Subcutaneous abdominal adipose tissue (tissue), 5 donors: ENCODE measurements around the gene PEG3.

Source experiments
- H3K27ac ChIP-seq: one replicate; pipeline ENCODE4 v1.7.0; 2013; ENCODE audit warnings: low read depth, mild to moderate bottlenecking, inconsistent platforms, low read length, moderate library complexity
- H3K27me3 ChIP-seq, 5 donors: one replicate each; pipeline ENCODE4 v1.7.0; 2013; ENCODE audit warnings: low read length in 5 of 5, inconsistent platforms in 1 of 5; ENCODE audit not compliant: control insufficient read depth in 5 of 5, insufficient read depth in 4 of 5
- H3K36me3 ChIP-seq, 5 donors: one replicate each; pipeline ENCODE4 v1.7.0; 2013; ENCODE audit warnings: low read length in 5 of 5; ENCODE audit not compliant: control insufficient read depth in 5 of 5, insufficient read depth in 5 of 5
- H3K4me1 ChIP-seq, 5 donors: one replicate each; pipeline ENCODE4 v1.7.0; 2013; ENCODE audit warnings: low read length in 5 of 5, mild to moderate bottlenecking in 3 of 5, moderate library complexity in 1 of 5; ENCODE audit not compliant: control insufficient read depth in 5 of 5, insufficient read depth in 5 of 5
- H3K4me3 ChIP-seq, 5 donors: one replicate each; pipeline ENCODE4 v1.7.0; 2013; ENCODE audit warnings: low read length in 5 of 5, low read depth in 1 of 5
- H3K9ac ChIP-seq, 5 donors: one replicate each; pipeline ENCODE4 v1.7.0; 2013; ENCODE audit warnings: low read length in 5 of 5, mild to moderate bottlenecking in 4 of 5, moderate library complexity in 3 of 5
- H3K9me3 ChIP-seq, 5 donors: one replicate each; pipeline ENCODE4 v1.7.0; 2013; ENCODE audit warnings: low read length in 5 of 5; ENCODE audit not compliant: control insufficient read depth in 5 of 5
- donor health status: healthy.
- donor health status: healthy.
- donor health status: healthy.
- donor health status: healthy.
- donor health status: healthy.

PEG3 gene

DNA sequence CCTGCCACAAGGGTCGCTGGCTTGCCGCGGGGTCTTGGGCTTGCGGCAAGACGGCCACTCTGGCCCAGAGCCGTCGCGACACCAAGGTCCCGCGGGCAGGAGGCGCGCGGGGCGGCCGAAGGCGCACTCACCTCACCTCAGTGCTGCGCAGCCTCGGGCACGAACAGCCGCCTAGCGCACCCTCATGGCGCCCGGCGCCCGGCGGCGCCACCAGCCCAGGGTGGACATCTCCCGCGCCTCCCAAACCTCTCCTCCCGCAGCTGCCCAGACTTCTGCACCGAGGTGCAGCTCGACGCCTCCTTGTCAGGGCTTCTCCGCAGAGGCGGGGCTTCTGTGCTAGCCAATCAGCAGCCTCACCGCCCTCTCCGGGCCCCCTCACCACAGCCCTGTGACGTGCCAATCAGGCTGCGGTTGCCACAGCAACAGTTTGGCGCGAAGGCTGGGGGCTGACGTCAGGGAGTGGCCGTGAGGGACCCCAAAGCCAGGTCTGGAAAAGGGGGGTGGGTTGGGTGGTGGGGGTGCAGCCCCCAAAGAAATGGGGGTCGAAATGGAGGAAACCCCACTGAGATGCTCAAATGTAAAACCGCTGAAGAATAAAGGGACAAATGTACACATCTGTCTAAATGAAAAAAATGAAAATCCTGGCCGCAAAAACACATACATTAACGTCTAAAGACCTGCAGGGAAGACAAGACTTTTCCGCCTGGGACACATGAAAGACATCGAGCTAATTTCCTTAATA is at the start of gene PEG3, which contains the start of gene ZIM2:
TSS of gene PEG3 (minus strand) at position 276 of the 742 bp plus-strand sequence. CDS start 16,071 bp downstream, outside the sequence.
TSS of gene ZIM2 (minus strand) at position 276 of the 742 bp plus-strand sequence. CDS start 16,449 bp downstream, outside the sequence.
- H3K4me1 ChIP-seq = peaks cover 0 to 26% (median 24%) of the 10 kb centered on the region in 5 donors
- no peak within 1 kb of the TSS for H3K27ac ChIP-seq
- peaks cover 0 to 17% (median 3%) of the 10 kb centered on the region in 5 donors for H3K9me3 ChIP-seq
- H3K36me3 ChIP-seq = no peaks in the 10 kb centered on the region
- no peaks in the 10 kb centered on the region for H3K27me3 ChIP-seq
- peak within 1 kb of the TSS; percentile 44 to 68 (median 60) for H3K4me3 ChIP-seq
- no peak within 1 kb of the TSS for H3K9ac ChIP-seq

GRCh38 chr19:56885173-56885985 is 44.9 kb upstream of the PEG3 start:
- Histone ChIP-seq H3K9ac (no peak overlapping the region), H3K4me3 (no peak overlapping the region), H3K27me3 (peaks cover 0 to 11% (median 7%) of the 10 kb centered on the region in 5 donors), H3K36me3 (no peaks in the 10 kb centered on the region), H3K27ac (no peak overlapping the region), H3K4me1 (no peaks in the 10 kb centered on the region), H3K9me3 (peaks cover 0 to 6% (median 6%) of the 10 kb centered on the region in 5 donors)

- Histone ChIP-seq H3K36me3 (no peaks in the 10 kb centered on the region), H3K27ac (no peak overlapping the region)
Observed at GRCh38 chr19:56884441-56884840, 43.9 kb upstream of the PEG3 start.

DNA sequence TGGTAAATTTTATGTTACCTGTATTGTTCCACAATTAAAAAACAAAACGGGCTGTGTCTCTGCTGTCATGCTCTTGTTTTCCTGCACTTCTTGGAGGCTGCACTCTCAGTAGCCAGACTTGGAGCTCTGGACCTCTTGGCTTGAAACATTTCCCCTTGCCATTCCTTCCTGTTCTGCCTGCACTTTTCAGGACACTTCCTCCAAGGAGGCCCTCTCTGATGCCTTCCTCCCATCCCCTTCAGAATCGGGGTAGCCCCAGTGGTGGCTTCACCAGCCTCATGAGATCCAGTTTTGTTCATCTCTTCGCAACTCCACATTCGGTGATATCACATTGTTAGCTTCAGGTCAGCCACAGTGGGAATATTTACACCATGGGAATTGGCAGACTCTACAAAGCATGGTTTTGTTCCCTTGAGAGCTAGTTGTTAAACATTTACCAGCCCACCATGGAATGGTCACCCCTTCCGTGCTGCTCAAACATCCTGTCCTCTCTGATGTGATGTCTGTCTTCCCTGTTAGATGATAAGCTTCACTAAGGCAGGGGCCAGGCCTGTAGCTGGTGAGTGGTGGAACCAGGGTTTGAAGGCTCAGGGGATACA is 40.2 kb upstream of the PEG3 start:
- Histone ChIP-seq H3K4me3 (no peak overlapping the region), H3K27me3 (peaks cover 0 to 15% (median 7%) of the 10 kb centered on the region in 5 donors), H3K9ac (no peak overlapping the region), H3K27ac (no peak overlapping the region), H3K4me1 (no peaks in the 10 kb centered on the region), H3K9me3 (peaks cover 0 to 7% (median 6%) of the 10 kb centered on the region in 5 donors), H3K36me3 (no peaks in the 10 kb centered on the region)

More at GRCh38 chr19:56884441-56884840, 43.9 kb upstream of the PEG3 start:
- H3K9me3 ChIP-seq = peaks cover 0 to 6% (median 6%) of the 10 kb centered on the region in 5 donors
- H3K4me1 ChIP-seq = no peaks in the 10 kb centered on the region
- no peak overlapping the region for H3K9ac ChIP-seq
- no peak overlapping the region for H3K4me3 ChIP-seq
- H3K27me3 ChIP-seq = peaks cover 0 to 11% (median 7%) of the 10 kb centered on the region in 5 donors

DNA sequence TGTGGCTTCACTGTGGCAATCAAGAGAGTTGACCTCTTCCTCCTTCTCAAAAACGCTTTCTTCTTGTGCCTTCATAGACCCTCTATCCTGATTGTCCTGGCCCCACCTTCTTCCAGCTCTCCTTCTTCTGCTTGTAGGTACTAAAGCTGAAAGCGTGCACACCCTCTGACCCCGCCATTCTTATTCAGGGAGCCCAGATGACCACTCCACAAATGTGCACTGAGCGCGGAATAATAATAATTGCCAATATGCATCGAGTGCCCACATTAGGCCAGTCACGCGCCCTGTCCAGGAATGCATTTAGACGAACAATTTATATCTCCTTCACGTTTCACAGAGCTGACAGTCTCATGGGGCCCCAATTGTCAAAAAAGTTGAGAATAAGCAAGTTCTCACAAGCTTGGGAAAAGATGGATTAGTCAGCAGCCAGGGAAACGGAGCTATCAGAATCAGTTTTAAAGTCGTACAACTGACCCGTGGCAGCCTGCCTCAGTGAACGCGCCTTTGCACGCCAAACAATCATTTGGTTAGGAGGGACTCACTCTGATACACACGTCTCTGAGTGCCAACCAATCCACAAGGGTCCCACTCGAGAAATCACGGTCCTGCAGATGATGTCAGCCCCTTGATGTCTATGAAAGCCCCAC is 36.7 kb upstream of the PEG3 start:
- H3K9me3 ChIP-seq = peaks cover 0 to 31% (median 21%) of the 10 kb centered on the region in 5 donors
- H3K9ac ChIP-seq = no peak overlapping the region
- H3K4me1 ChIP-seq = no peaks in the 10 kb centered on the region
- H3K4me3 ChIP-seq = no peak overlapping the region
- no peak overlapping the region for H3K27ac ChIP-seq
- peaks cover 0 to 5% (median 0%) of the 10 kb centered on the region in 5 donors for H3K27me3 ChIP-seq
- H3K36me3 ChIP-seq = no peaks in the 10 kb centered on the region

DNA sequence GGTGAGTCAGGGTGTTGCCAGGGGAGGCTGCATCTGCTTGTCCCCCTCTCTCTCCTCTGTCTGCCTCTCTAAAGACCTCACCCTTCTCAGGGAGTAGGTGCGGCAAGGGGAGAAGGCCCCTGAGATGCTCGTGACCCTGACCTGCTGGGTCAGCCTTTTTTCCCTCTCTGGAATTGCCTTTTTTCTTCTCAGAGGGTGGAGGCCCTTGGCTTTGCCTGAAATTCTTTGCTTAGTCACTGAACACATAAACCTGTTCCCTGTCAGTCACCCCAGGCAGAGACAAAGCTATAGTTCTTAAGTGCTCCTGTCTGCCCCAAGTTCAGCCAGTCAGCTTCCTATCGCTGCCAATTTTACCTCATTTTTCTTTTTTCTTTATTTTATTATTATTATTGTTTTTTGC is 35.2 kb upstream of the PEG3 start:
- Histone ChIP-seq H3K9me3 (peaks cover 0 to 28% (median 19%) of the 10 kb centered on the region in 5 donors), H3K4me3 (peak overlapping the region in 1 of 5 donors; percentile 16), H3K4me1 (no peaks in the 10 kb centered on the region), H3K9ac (no peak overlapping the region), H3K27me3 (peaks cover 0 to 5% (median 0%) of the 10 kb centered on the region in 5 donors), H3K36me3 (no peaks in the 10 kb centered on the region), H3K27ac (no peak overlapping the region)

- Histone ChIP-seq H3K27ac (no peak overlapping the region), H3K4me1 (no peaks in the 10 kb centered on the region), H3K4me3 (peak overlapping the region in 1 of 5 donors; percentile 12), H3K9me3 (peaks cover 0 to 26% (median 16%) of the 10 kb centered on the region in 5 donors), H3K27me3 (peaks cover 0 to 5% (median 0%) of the 10 kb centered on the region in 5 donors), H3K36me3 (no peaks in the 10 kb centered on the region), H3K9ac (no peak overlapping the region)
Observed at GRCh38 chr19:56874530-56874929, 34.0 kb upstream of the PEG3 start.

- Histone ChIP-seq H3K9ac (no peak overlapping the region), H3K27ac (no peak overlapping the region), H3K4me1 (no peaks in the 10 kb centered on the region), H3K36me3 (no peaks in the 10 kb centered on the region), H3K27me3 (peaks cover 0 to 5% (median 0%) of the 10 kb centered on the region in 5 donors), H3K4me3 (no peak overlapping the region), H3K9me3 (peaks cover 0 to 26% (median 16%) of the 10 kb centered on the region in 5 donors)
Observed at GRCh38 chr19:56873493-56873892, 33.0 kb upstream of the PEG3 start.

- Histone ChIP-seq H3K4me1 (no peaks in the 10 kb centered on the region), H3K9me3 (peaks cover 0 to 16% (median 9%) of the 10 kb centered on the region in 5 donors), H3K27ac (no peak overlapping the region), H3K4me3 (no peak overlapping the region), H3K9ac (no peak overlapping the region), H3K36me3 (no peaks in the 10 kb centered on the region), H3K27me3 (no peaks in the 10 kb centered on the region)
Observed at GRCh38 chr19:56869886-56870285, 29.4 kb upstream of the PEG3 start.
